HepG2 (cell line): ENCODE results near the gene PCGF5. TPM values are rescaled to one million over a fixed set of nuclear protein-coding genes. Genes with fewer than 3 reads are reported as not detected.
A peak's percentile ranks its signal among the peaks of the same experiment; 100 is the strongest.

Source experiments
- FOSL2 ChIP-seq: sonication (generic); formaldehyde crosslinking; IDR thresholded peaks from 2 replicates; pipeline ENCODE4 v1.4.0; 2020; ENCODE audit warnings: missing genetic modification reagents
- JARID2 ChIP-seq: sonication (generic); formaldehyde crosslinking; IDR thresholded peaks from 2 replicates; pipeline ENCODE4 v1.8.1; 2023; ENCODE audit warnings: missing genetic modification reagents, inconsistent platforms; ENCODE audit not compliant: insufficient replicate concordance
- MXD3 ChIP-seq: IDR thresholded peaks from 2 replicates; pipeline ENCODE4 v1.6.1; 2016; ENCODE audit warnings: mild to moderate bottlenecking, missing biosample characterization, missing genetic modification reagents
- NFKB2 ChIP-seq: sonication (generic); formaldehyde crosslinking; IDR thresholded peaks from 2 replicates; pipeline ENCODE4 v1.4.0; 2020; ENCODE audit warnings: missing genetic modification reagents, borderline replicate concordance
- RARA ChIP-seq: IDR thresholded peaks from 2 replicates; pipeline ENCODE4 v1.6.1; 2016; ENCODE audit warnings: missing genetic modification reagents, missing compliant biosample characterization
- RBM22 ChIP-seq: fragments of 200-400 bp; formaldehyde crosslinking; optimal IDR thresholded peaks from 2 replicates; pipeline ENCODE3; 2017; ENCODE audit warnings: mild to moderate bottlenecking, low read length, moderate library complexity
- RERE ChIP-seq: IDR thresholded peaks from 2 replicates; pipeline ENCODE4 v1.6.1; 2016; ENCODE audit warnings: low read depth, missing genetic modification reagents, missing compliant biosample characterization
- SIN3A ChIP-seq: IDR thresholded peaks from 2 replicates; pipeline ENCODE4 v1.6.1; 2011; ENCODE audit warnings: low read depth, mild to moderate bottlenecking, control low read depth, low read length, borderline replicate concordance
- SRSF4 ChIP-seq: fragments of 200-400 bp; formaldehyde crosslinking; IDR thresholded peaks from one replicate; pipeline ENCODE4 v1.6.1; 2018; ENCODE audit warnings: mild to moderate bottlenecking, low read depth, low read length, moderate library complexity; ENCODE audit not compliant: poor library complexity, severe bottlenecking
- SRY ChIP-seq: sonication (generic); formaldehyde crosslinking; IDR thresholded peaks from 2 replicates; pipeline ENCODE4 v1.8.0; 2022; ENCODE audit warnings: mild to moderate bottlenecking, missing genetic modification reagents
- SYNCRIP ChIP-seq: fragments of 200-400 bp; formaldehyde crosslinking; IDR thresholded peaks from 2 replicates; pipeline ENCODE4 v1.6.1; 2018; ENCODE audit warnings: mild to moderate bottlenecking, low read depth, low read length; ENCODE audit not compliant: insufficient read depth
- TGIF2 ChIP-seq: IDR thresholded peaks from 2 replicates; pipeline ENCODE4 v1.6.1; 2016; ENCODE audit warnings: control low read depth, missing compliant biosample characterization
- ZFP82 ChIP-seq: sonication (generic); formaldehyde crosslinking; IDR thresholded peaks from 2 replicates; pipeline ENCODE4 v1.5.1; 2020; ENCODE audit warnings: mild to moderate bottlenecking, missing genetic modification reagents, borderline replicate concordance
- ZNF234 ChIP-seq: sonication (generic); formaldehyde crosslinking; conservative IDR thresholded peaks from 2 replicates; pipeline ENCODE4 v1.5.1; 2020; ENCODE audit warnings: mild to moderate bottlenecking, missing genetic modification reagents
- ZNF431 ChIP-seq: sonication (generic); formaldehyde crosslinking; IDR thresholded peaks from 2 replicates; pipeline ENCODE4 v1.9.0; 2022; ENCODE audit warnings: missing genetic modification reagents, low read depth, mild to moderate bottlenecking, borderline replicate concordance
- ZNF660 ChIP-seq: sonication (generic); formaldehyde crosslinking; IDR thresholded peaks from 2 replicates; pipeline ENCODE4 v1.5.1; 2020; ENCODE audit warnings: mild to moderate bottlenecking, low read depth, missing genetic modification reagents, borderline replicate concordance
- ZNF776 ChIP-seq: sonication (generic); formaldehyde crosslinking; IDR thresholded peaks from 2 replicates; pipeline ENCODE4 v1.4.0; 2020; ENCODE audit warnings: mild to moderate bottlenecking, missing genetic modification reagents
- polyA plus RNA-seq, 8 experiments: library from polyadenylated mRNA; depleted of rRNA in 3 of 8; stranded (reverse) in 7 of 8; unstranded in 1 of 8; fragments of >200 nt; fragmentation: Illumina TruSeq in 4 of 8; extraction: Trizol in 4 of 8; gene quantifications; 2 replicates each; pipeline versions ENCODE4 v1.2.1 to v1.2.3, GENCODE V29; 2011 to 2016; ENCODE audit warnings: low read depth in 4 of 8, missing spikeins in 1 of 8, mixed read lengths in 1 of 8; ENCODE audit not compliant: insufficient read depth in 1 of 8
- total RNA-seq, 5 experiments: library from RNA; depleted of rRNA; stranded (reverse); fragments of >200 nt; fragmentation: Illumina TruSeq; extraction: Trizol; gene quantifications; 2 replicates each; pipeline ENCODE4 v1.2.3, GENCODE V29; 2016; ENCODE audit warnings: low read depth in 1 of 5
- TF ChIP-seq, protein P1 (sequence below): sonication (generic); formaldehyde crosslinking; IDR thresholded peaks from 2 replicates; pipeline ENCODE4 v1.4.0; 2020; ENCODE audit warnings: mild to moderate bottlenecking, missing genetic modification reagents
- TF ChIP-seq, protein P2 (sequence below): conservative IDR thresholded peaks from 2 replicates; pipeline ENCODE4 v1.6.1; 2018; ENCODE audit warnings: missing genetic modification reagents

The PCGF5 gene
- total and polyA plus RNA-seq, 2 of the 13 experiments (the other 11 are each of a cell fraction or from before 2014, with no cell fraction given), result 61.3 to 138 TPM

DNA sequence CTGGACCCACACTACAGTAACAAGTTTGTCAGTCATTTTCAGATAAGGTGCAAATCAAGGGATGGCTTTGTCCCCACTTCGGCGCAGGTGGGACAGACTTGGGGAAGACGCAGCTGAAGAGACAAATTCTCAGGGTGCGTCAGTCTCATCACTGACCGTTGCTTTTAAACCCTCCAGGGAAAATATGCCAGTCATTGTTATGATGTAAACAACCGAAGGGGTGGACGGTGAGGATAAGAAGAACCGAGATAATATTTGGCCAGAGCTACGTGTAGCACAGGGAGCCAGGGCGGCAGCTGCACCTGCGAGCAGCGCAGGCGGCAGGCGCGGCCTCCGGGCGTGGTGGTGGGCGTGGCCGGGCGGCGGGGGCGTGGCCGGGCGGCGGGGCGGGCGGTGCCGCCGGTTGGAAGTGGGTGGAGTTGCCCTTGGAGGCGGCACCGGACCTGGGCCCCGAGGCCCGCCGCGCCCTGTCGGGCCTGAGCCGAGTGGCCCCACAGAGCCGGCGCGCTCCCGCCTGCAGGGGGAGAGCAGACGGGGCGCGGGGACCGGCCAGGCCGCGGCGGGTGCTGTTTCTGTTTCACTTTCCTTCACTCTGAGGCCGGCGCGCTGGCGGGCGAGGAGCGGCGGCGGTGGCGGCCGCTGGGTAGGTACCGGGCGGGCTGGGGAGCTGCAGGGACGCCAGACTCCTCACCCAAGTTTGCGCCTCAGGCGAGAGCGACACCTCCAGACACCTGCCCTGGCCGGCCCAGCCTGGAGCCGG lies at the start of gene PCGF5 (continued):
- no peak; the same call in 1 of the 2 replicates for TF ChIP-seq RERE (CRISPR knock-in tag)
- TF ChIP-seq MXD3 (CRISPR knock-in tag), result no peak
- TF ChIP-seq ZNF234, result no peak
- no peak for TF ChIP-seq ZNF431 (CRISPR knock-in tag)
- TF ChIP-seq ZNF660 (CRISPR knock-in tag), result no peak
- TF ChIP-seq SRY (CRISPR knock-in tag), result no peak; the same call in 1 of the 2 replicates
- no peak for TF ChIP-seq SYNCRIP
- TF ChIP-seq, protein P1, sequence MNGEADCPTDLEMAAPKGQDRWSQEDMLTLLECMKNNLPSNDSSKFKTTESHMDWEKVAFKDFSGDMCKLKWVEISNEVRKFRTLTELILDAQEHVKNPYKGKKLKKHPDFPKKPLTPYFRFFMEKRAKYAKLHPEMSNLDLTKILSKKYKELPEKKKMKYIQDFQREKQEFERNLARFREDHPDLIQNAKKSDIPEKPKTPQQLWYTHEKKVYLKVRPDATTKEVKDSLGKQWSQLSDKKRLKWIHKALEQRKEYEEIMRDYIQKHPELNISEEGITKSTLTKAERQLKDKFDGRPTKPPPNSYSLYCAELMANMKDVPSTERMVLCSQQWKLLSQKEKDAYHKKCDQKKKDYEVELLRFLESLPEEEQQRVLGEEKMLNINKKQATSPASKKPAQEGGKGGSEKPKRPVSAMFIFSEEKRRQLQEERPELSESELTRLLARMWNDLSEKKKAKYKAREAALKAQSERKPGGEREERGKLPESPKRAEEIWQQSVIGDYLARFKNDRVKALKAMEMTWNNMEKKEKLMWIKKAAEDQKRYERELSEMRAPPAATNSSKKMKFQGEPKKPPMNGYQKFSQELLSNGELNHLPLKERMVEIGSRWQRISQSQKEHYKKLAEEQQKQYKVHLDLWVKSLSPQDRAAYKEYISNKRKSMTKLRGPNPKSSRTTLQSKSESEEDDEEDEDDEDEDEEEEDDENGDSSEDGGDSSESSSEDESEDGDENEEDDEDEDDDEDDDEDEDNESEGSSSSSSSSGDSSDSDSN (CRISPR knock-in tag), result peak; percentile 83
- TF ChIP-seq JARID2, result no peak
- TF ChIP-seq RARA, result no peak
- TF ChIP-seq, protein P2, sequence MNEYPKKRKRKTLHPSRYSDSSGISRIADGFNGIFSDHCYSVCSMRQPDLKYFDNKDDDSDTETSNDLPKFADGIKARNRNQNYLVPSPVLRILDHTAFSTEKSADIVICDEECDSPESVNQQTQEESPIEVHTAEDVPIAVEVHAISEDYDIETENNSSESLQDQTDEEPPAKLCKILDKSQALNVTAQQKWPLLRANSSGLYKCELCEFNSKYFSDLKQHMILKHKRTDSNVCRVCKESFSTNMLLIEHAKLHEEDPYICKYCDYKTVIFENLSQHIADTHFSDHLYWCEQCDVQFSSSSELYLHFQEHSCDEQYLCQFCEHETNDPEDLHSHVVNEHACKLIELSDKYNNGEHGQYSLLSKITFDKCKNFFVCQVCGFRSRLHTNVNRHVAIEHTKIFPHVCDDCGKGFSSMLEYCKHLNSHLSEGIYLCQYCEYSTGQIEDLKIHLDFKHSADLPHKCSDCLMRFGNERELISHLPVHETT, result 0 out of 2 replicates have a peak, but pooled peaks have one; percentile 20
- TF ChIP-seq SIN3A, result peak; percentile 67; the same call in 1 of the 2 replicates
- no peak; the same call in 1 of the 2 replicates for TF ChIP-seq TGIF2 (CRISPR knock-in tag)
- TF ChIP-seq SRSF4, result no peak
- TF ChIP-seq ZFP82 (CRISPR knock-in tag), result 0 out of 2 replicates have a peak, but pooled peaks have one; percentile 54
- TF ChIP-seq FOSL2, result no peak; the same call in 1 of the 2 replicates
- TF ChIP-seq NFKB2 (CRISPR knock-in tag), result peak; percentile 53; the same call in 1 of the 2 replicates
- no peak for TF ChIP-seq ZNF776 (CRISPR knock-in tag)
- TF ChIP-seq RBM22, result peak; percentile 43
